GM18511 (cell line): ENCODE results near the gene ZNF202.
"Not testable (repeated sequence)": the region's sequence is repeated elsewhere in the genome, so short reads cannot be mapped to it uniquely, and the experiment has no call there.

Source experiments
- ATAC-seq: cut with Tn5 transposase; IDR thresholded peaks from one replicate; pipeline ENCODE4 v1.9.1; 2021; ENCODE audit warnings: mild to moderate bottlenecking, moderate library complexity; ENCODE audit not compliant: unreplicated experiment

ZNF202 gene

DNA sequence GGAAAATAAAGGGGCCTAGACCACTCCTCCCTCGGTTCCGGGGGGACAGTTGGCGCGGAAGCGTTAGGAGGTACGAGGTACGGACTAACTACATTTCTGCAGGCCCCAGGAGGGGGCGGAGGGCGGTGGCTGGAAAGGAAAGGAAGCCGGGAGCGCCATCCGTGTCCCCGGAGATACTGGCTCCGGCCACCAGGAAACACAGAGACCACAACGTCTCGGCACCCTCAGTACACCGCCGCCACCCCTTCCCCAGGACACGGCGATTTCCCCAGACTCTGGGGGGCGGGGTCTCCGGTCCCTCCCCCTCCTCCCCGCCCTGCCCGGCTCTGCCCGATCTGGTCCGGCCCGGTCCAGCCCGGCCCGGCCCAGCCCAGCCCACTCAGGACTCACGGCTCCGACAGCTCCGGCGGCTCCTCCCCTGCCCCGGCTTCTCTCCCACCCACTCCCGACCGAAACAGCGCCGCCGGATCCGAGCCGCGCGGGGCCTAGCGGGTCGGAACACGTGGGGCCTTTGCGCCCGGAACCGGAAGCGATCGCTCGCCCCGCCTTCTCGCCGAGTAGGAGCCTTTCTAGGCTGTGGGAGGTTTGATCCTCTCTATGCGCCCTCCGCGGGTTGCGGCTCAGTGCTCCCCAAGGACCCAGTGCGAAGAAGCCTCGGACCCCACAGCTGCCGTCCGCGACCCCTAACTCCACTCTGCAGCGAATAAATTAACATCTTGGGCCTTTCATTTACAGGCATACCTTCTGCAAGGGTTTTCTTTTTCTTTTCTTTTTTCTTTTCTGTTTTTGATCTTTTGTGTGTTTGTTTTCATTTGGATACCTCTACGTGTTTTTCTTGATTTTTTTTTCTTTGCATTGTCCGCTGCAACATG lies at the start of gene ZNF202:
Gene ZNF202, minus strand, starts transcription at position 502 of the 872 bp plus-strand sequence. CDS start 10,772 bp downstream, outside the sequence.
- ATAC-seq: peak; percentile 98

DNA sequence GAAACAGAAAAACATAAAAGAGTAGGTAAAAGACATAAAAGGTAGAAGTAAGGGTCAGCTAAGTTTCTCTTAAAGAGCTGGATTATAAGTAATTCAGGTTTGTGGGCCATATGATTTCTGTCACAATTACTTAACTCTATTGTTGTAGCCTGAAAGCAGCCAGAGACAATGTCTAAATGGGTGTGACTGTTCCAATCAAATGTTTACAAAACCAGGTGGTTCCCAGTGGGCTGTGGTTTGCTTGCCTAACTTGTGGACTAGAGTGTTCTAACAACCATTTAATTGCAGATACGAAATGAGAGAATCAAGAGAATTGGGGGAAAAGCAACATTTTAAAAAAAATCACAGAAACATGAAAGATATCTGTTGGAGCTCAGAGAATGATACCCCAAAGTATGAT lies 42.1 kb upstream of the ZNF202 start:
- ATAC-seq: no peak

DNA sequence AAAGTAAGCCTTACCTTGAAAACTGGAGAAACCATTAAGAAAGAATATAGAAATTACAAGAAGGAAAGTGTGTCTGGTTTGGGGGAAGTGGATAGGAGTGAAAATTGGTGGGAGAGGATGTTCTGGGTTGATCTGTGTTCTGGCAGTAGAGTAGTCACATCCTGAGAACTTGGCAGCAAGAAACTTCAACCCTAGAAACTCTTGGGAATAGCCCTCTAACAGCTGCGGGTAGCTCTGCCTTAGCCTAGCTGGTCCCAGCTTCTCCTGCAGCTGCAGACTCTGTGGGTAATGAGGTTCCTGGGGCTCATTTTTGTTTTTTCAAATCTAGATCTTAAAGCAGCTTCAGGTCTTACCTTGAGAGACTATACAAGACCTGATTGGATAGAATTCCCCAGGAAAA lies 37.1 kb upstream of the ZNF202 start:
- ATAC-seq: no peak

DNA sequence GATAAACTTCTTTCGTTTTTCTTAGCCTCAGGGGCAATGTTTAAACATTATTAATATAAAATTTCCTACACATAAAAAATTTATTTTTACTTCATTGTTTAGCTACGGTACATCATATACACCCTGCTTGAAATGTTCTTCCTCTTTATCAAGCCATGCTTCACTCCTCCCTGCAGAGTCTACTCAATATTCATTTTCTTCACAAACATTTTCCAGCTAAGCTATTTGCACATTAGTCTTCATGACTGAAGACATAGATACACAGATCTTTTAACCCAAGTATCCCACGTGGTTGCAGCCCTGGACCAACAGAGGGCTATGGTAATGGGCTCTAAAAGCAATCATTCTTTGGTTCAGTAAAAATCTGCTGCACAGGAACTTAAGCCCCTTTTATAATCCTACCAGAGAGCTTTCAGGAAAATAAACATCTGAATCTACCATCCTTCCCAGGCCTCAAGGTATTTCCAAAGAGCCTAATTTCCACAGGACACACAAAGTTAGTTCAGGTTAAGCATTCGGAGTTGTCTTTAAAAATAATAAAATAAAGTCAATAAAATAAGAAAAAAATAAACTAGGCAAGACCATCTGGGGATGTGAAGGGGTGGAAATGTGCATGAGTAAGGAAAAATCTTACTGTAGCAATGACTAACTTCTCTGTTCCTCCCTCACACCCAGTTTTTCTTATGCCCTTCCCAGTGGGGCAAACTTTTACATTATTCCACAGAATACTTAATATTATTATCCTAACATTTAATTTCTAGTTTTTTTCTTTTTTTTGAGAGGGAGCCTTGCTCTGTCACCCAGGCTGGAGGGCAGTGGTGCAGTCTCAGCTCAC lies 34.5 kb upstream of the ZNF202 start:
- ATAC-seq: no peak

DNA sequence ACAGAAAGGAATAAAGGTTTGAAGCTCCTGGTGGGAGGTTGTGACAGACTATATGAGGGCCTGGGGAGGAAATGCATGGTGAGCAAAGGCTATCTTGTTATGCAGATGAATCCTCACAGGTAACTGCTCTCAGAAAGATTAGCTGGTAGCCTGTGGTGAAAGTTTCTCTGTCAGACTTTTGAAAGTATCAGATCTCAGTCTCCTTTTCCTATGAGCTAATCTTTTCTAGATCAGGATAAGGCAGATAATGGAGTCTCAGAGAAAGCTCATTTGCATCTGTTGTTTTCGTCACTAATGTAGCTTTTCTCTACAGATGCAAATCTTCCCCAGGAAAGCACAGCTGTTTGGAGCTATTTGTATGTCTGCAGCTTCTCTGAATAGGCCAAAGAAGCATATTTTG lies 33.8 kb upstream of the ZNF202 start:
- no peak for ATAC-seq

DNA sequence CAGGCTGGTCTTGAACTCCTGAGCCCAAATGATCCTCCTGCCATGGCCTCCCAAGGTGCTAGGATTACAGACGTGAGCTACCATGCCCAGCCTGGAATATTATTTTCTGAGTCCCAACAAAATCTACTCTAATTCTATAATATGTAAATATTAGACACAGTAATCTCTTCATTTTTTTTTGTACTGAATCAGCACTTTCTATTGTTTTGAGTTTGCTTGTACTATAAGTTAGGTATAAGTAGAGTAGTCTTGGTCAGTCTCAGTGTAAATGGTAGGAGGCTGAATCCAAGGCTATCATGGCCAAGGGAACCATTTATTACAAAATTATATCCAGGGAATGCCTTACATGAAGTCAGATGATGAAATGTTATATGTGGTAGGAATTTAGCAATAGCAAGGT lies 32.5 kb upstream of the ZNF202 start:
- ATAC-seq: no peak

DNA sequence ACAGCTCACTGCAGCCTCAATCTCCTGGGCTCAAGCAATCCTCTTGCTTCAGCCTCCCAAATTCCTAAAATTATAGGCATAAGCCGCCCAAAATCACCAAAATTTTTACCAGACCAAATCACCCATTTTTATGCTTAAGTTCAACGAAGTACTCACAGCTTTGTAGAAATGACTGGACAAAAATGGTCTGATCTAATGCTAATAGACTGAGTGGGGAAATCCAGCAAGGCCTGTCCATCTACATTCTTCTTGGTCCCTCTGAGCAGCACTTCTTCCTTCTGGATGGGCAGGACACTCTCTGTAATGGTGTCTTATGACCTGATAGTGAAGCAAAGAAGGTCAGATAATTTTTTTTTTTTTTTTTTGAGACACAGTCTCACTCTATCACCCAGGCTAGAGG lies 31.6 kb upstream of the ZNF202 start:
- ATAC-seq: no peak

DNA sequence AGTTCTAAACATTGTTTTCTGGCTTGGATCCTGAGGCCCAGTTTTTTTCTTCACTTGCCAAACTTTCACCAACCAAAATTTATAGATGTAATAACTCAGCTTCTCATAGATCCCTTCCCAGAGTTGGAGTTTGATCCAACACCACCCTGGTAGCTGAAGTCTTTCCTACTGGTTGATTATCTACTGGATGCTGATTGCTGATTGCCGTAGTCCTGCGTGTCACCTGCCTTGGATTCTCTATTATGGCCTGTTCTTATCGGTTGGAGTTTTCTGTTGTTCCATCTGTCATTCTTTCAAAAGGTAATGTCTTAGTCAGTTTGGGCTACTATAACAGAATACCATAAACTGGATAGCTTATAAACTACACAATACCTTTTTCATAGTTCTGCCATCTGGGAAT lies 30.2 kb upstream of the ZNF202 start:
- no peak for ATAC-seq

DNA sequence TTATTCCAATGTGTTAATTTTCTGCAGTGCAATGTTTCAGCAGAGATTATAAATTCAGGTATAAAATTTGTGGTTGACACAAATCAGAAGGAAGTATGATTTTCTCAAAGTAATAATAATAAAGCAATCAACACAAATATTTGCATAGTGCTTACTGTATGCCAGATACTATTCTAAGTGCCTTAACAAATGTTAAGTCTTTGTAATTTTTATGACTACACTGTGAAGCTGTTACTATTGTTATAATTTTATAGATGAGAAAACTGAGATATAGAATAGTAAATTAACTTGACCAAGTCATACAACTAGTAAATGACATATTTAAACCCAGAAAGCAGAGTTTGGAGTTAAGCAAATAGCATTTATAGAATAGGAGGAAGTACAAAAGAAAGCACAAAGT lies 29.3 kb upstream of the ZNF202 start:
- ATAC-seq: no peak

DNA sequence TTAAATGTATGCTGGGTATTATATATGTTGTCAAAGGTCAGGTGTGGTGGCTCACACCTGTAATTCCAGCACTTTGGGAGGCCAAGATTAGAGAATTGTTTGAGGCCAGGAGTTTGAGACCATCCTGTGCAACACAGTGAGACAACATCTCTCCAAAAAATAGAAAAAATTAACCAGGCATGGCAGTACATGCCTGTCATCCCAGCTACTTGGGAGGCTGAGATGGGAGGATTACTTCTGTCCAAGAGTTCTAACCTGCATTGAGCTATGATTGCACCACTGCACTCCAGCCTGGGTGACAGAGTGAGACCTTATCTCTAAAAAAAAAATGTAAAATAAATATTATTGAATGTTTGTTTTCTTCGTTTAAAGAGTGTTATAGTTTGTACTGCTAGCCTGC lies 24.1 kb upstream of the ZNF202 start:
- ATAC-seq: no peak

DNA sequence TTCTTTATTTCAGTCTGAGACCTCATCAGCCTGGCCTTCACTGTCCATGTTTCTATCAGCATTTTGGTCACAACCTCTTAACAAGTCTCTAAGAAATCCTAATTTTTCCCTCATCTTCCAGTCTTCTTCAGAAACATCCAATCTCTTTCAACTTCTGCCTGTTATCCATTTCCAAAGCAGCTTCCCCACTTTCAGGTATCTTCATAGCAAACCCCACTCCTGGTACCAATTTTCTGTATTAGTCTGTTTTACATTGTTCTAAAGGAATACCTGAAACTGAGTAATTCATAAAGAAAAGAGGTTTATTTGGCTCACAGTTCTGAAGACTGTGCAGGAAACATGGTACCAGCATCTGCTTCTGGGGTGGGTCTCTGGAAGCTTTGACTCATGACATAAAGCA lies 21.0 kb upstream of the ZNF202 start:
- ATAC-seq: no peak

DNA sequence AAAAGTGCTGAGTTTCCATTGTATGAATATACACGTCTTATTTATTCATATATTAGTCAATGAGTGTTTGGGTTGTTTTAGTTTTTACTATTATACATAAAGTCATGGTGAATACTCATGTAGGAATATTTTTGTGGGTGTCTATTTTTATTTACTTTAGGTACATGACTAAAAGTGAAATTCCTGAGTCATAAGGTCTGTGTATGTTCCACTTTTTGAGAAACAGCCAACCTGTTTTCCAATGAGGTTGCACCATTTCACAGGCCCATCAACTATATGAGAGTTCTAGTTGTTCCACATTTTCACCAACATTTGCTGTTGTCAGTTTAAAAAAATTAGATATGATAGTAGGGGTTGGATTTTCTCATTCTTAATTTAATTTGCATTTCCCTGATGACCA lies 19.4 kb upstream of the ZNF202 start:
- ATAC-seq: peak; percentile 88

DNA sequence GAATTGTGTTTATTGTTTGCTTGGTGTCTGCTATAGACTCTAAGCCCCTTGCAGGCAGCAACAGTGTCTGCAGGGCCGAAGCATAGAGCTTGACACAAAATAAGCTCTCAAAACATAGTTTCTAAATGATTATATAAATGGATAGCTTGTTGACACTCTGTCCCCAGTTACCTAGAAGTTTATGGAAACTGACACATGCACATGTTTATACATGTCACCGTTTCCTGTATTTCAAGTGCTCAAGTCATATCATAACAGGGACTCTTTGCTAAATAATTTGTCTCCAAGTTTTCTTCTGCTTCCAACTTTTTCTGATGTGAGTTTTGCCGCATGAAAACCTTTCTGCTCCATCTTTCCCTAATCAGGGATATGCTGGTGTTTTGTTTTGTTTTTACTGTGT lies 16.5 kb upstream of the ZNF202 start:
- no peak for ATAC-seq

DNA sequence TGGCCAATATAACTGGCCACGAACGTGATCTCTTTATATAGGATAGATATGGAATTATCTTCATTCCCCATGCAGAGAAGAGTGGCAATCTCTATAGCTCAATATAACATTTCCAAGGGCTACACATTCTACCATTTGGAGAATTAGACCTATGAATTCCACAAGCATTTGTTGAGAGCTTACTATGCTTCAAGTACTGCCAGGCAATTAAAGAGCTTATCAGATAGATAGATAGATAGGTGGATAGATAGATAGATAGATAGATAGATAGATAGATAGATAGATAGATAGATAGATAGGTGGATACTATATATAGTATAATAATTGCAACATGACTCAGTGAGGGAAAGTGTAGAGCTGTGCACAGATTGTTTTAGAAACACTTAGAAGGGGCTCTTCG lies 14.4 kb upstream of the ZNF202 start:
- ATAC-seq: no peak

DNA sequence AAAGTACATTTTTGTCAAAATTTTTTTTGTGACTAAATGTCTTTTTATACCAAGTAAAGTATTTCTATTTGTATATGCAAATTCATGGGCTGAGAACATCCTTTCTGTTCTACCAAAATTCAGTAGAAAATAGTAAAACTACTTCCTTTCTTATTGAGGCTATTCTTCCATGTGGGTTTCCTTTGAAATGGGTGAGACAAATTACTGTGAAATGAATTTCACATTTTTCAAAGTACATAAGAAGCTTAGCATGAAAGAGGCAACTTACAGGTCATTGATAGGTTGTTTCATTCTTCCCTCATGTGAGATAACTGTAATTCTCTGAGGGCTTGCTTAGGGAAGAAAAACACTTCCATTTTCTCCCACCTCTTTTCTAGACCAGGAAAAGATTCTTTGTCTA lies 13.9 kb upstream of the ZNF202 start:
- no peak for ATAC-seq

DNA sequence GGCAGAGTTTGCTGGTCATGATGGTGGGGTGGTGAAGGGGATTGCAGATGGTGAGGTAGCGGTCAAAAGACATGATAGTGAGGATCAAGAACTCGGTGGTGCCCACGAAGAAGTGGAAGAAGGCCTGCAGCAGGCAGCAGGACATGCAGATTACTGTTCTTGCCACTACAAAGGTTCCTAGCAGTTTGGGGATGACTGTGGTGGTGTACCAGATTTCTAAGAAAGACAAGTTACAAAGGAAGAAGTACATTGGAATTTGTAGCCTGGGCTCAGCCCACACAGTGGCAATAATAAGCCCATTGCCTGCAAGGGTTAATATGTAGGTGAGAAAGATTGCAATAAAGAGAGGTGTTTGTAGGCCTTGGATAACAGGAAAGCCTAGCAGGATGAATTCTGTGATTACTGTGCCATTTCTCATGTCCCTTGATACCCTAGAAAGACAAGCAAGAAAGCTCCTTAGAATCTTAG lies 12.7 kb upstream of the ZNF202 start, which contains the start of gene OR6X1:
Gene OR6X1, minus strand, starts transcription at position 418 of the 468 bp plus-strand sequence. Its CDS starts 0 bp downstream, at position 418.
- no peak for ATAC-seq

DNA sequence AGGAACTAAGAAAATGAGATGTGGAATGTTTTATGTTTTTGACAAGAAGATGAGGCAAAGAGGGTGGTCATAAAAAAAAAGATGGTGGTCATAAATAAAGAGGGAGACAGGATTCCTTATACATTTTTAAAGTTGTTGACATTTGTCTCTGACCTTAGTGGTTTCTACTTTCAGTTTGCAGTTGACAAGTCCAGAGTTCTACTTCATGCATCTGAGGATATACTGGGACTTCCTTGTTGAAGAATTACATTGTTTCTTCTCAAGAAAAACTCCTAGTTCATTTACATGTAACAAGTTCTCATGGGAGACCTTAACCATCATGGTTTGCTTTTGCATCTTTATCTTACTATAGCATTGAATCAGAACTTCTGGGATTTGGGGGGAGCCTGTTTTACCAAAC lies 11.7 kb upstream of the ZNF202 start:
- ATAC-seq: no peak

DNA sequence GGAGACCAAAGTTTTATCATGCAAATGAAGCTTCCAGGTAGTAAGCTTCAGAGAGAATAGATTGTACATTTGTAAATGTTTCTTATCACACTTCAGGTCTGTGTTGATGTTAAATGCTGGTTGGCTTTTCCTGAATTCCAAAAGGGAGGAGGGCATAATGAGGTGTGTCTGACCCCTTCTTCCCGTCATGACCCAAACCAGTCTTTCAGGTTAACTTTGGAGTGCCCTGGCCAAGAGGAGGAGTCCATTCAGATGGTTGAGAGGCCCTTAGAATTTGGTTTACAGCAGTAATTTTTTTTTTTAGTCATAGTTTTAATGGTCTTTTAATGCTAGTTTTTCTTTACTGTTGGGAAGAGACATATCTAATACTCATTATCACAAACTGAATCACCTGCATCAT lies 10.3 kb upstream of the ZNF202 start:
- no peak for ATAC-seq

DNA sequence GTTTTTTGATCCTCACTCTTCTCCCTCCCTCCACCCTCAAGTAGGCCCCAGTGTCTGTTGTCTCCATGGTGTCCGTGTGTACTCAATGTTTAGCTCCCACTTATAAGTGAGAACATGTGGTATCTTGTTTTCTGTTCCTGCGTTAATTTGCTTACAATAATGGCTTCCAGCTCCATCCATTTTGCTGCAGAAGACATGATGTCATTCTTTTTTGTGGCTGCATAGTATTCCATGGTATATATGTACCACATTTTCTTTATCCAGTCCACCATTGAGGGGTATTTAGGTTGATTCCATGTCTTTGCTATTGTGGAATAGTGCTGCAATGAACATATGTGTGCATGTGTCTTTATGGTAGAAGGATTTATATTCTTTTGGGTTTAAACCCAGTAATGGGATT lies 6.9 kb upstream of the ZNF202 start:
- ATAC-seq: not testable (repeated sequence)

DNA sequence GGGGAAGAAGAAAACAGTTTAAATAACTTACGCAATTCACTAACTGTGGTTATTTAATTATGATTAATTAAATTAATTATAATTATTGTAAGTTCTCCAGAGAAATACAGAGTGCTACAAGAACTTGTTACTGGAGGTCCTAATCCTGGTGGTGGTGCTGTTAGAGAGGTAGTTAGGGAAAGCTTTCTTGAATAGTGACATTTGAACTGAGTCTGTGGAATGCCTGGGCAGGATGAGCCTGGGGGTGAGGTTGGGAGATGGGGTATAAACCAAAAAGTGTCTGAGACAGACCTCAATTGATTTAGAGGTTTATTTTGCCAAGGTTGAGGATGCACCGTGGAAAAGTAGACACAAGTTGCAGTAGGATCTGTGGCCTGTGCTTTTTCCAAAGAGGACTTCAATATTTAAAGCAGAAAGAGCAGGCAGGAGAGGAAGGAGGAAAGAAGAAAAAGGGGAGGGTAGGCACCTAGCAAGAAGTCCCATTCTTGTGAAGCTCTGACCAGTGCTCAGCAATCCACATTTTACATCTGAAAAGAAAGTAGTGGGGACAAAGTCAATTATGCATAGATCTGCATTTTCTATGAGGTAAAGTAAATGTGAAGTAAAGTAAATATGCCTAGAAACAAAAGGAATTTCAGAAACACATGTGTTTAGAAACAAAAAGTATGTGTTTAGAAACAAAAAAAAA lies 4.4 kb upstream of the ZNF202 start:
- ATAC-seq: no peak

DNA sequence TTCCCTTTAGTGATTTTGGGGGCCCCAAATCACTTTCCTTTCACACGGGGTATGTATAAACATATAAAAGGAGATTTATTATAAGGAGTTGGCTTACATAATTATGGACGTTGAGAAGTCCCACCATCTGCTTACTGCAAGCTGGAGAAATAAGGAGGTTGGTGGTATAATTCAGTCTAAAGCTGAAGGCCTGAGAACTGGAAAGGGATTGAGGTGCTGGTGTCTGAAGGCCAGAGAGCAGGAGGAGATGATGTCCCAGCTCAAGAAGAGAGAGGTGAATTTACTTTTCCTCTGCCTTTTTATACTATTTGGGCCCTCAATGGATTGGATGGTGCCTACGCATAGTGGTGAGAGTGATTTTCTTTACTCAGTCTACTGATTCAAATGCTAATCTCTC lies 1.3 kb upstream of the ZNF202 start:
- no peak for ATAC-seq
